Measurements from ENCODE around the gene SNX2. TPM values are rescaled to one million over a fixed set of nuclear protein-coding genes. Genes with fewer than 3 reads are reported as not detected.

Gene SNX2
- total and polyA plus RNA-seq, 4 donors = 30.9 to 102 (median 72.0) TPM

DNA sequence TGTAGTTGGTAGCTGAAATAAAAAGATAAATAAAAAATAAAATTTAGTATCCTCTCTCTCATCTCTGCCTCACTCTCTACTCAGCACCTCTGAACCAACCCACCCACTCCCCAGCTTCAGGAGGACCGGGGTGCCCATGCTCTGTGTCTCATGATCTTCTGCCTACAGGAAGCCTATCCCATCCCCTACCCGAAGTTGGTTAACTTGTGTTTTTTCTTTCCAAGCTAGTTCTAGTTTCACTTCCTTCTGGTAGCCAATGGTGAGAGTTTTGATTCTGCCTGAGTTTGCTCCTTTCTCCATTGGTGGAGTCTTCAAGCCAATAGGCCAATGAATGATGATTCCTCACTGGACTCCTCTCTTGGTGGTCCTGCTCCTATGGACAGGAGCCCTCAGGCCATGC is 102.6 kb downstream of the SNX2 start:
- TF ChIP-seq, protein P1, sequence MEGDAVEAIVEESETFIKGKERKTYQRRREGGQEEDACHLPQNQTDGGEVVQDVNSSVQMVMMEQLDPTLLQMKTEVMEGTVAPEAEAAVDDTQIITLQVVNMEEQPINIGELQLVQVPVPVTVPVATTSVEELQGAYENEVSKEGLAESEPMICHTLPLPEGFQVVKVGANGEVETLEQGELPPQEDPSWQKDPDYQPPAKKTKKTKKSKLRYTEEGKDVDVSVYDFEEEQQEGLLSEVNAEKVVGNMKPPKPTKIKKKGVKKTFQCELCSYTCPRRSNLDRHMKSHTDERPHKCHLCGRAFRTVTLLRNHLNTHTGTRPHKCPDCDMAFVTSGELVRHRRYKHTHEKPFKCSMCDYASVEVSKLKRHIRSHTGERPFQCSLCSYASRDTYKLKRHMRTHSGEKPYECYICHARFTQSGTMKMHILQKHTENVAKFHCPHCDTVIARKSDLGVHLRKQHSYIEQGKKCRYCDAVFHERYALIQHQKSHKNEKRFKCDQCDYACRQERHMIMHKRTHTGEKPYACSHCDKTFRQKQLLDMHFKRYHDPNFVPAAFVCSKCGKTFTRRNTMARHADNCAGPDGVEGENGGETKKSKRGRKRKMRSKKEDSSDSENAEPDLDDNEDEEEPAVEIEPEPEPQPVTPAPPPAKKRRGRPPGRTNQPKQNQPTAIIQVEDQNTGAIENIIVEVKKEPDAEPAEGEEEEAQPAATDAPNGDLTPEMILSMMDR (IDR thresholded peaks at IDR 0.05; ENCODE audit: control extremely low read depth, extremely low read depth) = no peak
- Histone ChIP-seq H3K36me3 (ENCODE audit: control insufficient read depth in 4 of 4, insufficient read depth in 4 of 4, low read length in 4 of 4) (no peaks in the 10 kb centered on the region), H3K27ac (ENCODE audit: low read depth in 1 of 2, low read length in 1 of 2) (no peak overlapping the region), H3K4me1 (ENCODE audit: control insufficient read depth in 5 of 5, insufficient read depth in 5 of 5, low read length in 5 of 5) (peaks cover 0 to 9% (median 0%) of the 10 kb centered on the region in 5 donors), H3K4me3 (no peak overlapping the region), H3K27me3 (ENCODE audit: control insufficient read depth in 3 of 3, insufficient read depth in 3 of 3, low read length in 2 of 3) (no peaks in the 10 kb centered on the region), H3K9ac (ENCODE audit: insufficient read depth in 1 of 2, low read length in 2 of 2) (no peak overlapping the region), H3K9me3 (ENCODE audit: control insufficient read depth in 4 of 4, insufficient read depth in 3 of 4, low read length in 3 of 4) (no peaks in the 10 kb centered on the region)
- DNase-seq (no peak), ATAC-seq (ENCODE audit: insufficient read depth, low FRiP score) (no peak)
- WGBS, 2 donors = 59 to 61% methylated on average over 2 of the region's 2 CpGs

DNA sequence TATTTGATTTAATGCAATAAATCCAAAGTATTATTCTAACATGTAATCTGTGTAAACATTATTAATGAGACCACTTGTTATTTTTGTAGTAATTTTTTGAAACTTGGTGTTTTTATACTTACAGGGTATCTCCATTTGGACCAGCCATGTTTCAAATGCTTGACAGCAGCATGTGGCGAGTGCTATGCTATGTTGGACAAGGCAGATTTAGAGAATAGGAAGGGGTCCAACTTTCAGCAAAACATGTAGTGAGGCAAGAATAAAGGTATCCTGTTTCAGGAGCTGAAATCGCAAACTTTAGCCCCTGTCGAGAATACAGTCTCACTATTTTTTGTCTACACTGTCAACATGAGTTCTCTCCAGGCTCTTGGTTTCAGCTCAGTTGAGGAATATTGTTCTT is 104.2 kb downstream of the SNX2 start:
- ATAC-seq (ENCODE audit: insufficient read depth, low FRiP score) = no peak
- Histone ChIP-seq H3K27ac (ENCODE audit: low read depth in 1 of 2, low read length in 1 of 2) (no peak overlapping the region), H3K9me3 (ENCODE audit: control insufficient read depth in 4 of 4, insufficient read depth in 3 of 4, low read length in 3 of 4) (no peaks in the 10 kb centered on the region), H3K36me3 (ENCODE audit: control insufficient read depth in 4 of 4, insufficient read depth in 4 of 4, low read length in 4 of 4) (no peaks in the 10 kb centered on the region), H3K27me3 (ENCODE audit: control insufficient read depth in 3 of 3, insufficient read depth in 3 of 3, low read length in 2 of 3) (no peaks in the 10 kb centered on the region), H3K4me1 (ENCODE audit: control insufficient read depth in 5 of 5, insufficient read depth in 5 of 5, low read length in 5 of 5) (peaks cover 0 to 7% (median 0%) of the 10 kb centered on the region in 5 donors), H3K9ac (ENCODE audit: insufficient read depth in 1 of 2, low read length in 2 of 2) (no peak overlapping the region), H3K4me3 (no peak overlapping the region)
- no peak for DNase-seq
- TF ChIP-seq, protein P1 (IDR thresholded peaks at IDR 0.05; ENCODE audit: control extremely low read depth, extremely low read depth) = no peak
- 94 to 97% methylated on average over 3 of the region's 3 CpGs for WGBS, 2 donors

Other genes starting within 250 kb of the SNX2 start
- 10 to 100 TPM; 24.2 to 39.4 TPM for gene SNX24, start 70.5 kb downstream of the SNX2 start, total RNA-seq
- gene SNX24, start 70.5 kb downstream of the SNX2 start, polyA plus RNA-seq = 10 to 100 TPM; 15.0 to 24.6 TPM

Data from lung (tissue), 12 donors.